AG04449 (cell line): Measurements from ENCODE around the gene C16orf54.

ENCODE experiments used
- CTCF ChIA-PET: fragments of 350-600 bp; formaldehyde crosslinking; extraction: SDS; loops from one replicate; lab custom pipeline; 2021; ENCODE audit warnings: antibody characterized with exemption; lab: Yijun Ruan, JAX
- POLR2A ChIA-PET: fragments of 400-600, 350-600 bp; formaldehyde crosslinking; extraction: SDS; loops from one replicate; lab custom pipeline; 2020; ENCODE audit warnings: antibody characterized with exemption, inconsistent platforms; lab: Yijun Ruan, JAX
- DNase-seq: peaks from one replicate; pipeline ENCODE4 v3.0.0-alpha.2; 2010; ENCODE audit warnings: low read depth, low spot score
- H3K4me3 ChIP-seq: 2 replicates; pipeline ENCODE4 v1.5.1; 2011; ENCODE audit warnings: low read depth, mild to moderate bottlenecking, control low read depth, low read length
- CTCF ChIP-seq: IDR thresholded peaks from one replicate; pipeline ENCODE4 v1.5.1; 2011; ENCODE audit warnings: mild to moderate bottlenecking, moderate library complexity, low read length, control low read depth, inconsistent platforms; ENCODE audit not compliant: insufficient read depth; ENCODE audit errors: missing control alignments

Gene C16orf54

GRCh38 chr16:29702269-29702668 lies 43.5 kb downstream of the C16orf54 start:
- ChIA-PET CTCF (interaction anchor here (1.1 to 10.9 kb wide), 7 partner anchors 11 to 302 kb away, joined by 3 to 124 read pairs (median 5); no protein-coding TSS in a partner anchor), POLR2A (no interaction called here)

GRCh38 chr16:29701214-29701555 lies 44.6 kb downstream of the C16orf54 start:
- no peak for TF ChIP-seq CTCF
- no peak for DNase-seq
- POLR2A ChIA-PET: no interaction called here
- H3K4me3 ChIP-seq: no peak overlapping the region
- CTCF ChIA-PET: interaction anchor here (0.7 to 10.9 kb wide), 18 partner anchors 11 to 586 kb away, joined by 3 to 124 read pairs (median 10); partner anchors contain the start of genes C16orf92, KIF22, QPRT and TLCD3B

More at GRCh38 chr16:29702269-29702668, 43.5 kb downstream of the C16orf54 start:
- no peak for DNase-seq
- H3K4me3 ChIP-seq: no peak overlapping the region
- TF ChIP-seq CTCF: no peak

- H3K4me3 ChIP-seq: no peak overlapping the region
- POLR2A ChIA-PET: no interaction called here
- peak; percentile 83 for TF ChIP-seq CTCF
These were observed 45.4 kb downstream of the C16orf54 start for GRCh38 chr16:29700253-29700987.

GRCh38 chr16:29699324-29700219 lies 46.2 kb downstream of the C16orf54 start:
- CTCF ChIA-PET: interaction anchor here (0.9 to 10.9 kb wide), 30 partner anchors 9 to 356 kb away, joined by 3 to 124 read pairs (median 7); partner anchors contain the start of genes C16orf92, CDIPT, KCTD13 and KIF22
- POLR2A ChIA-PET: no interaction called here
- no peak overlapping the region for H3K4me3 ChIP-seq
- no peak for TF ChIP-seq CTCF
- no peak for DNase-seq

More at GRCh38 chr16:29700253-29700987, 45.4 kb downstream of the C16orf54 start:
- CTCF ChIA-PET: interaction anchor here (0.7 to 10.9 kb wide), 30 partner anchors 10 to 586 kb away, joined by 3 to 124 read pairs (median 7); partner anchors contain the start of genes C16orf92, KCTD13, KIF22 and QPRT
- peak; percentile 28 for DNase-seq

GRCh38 chr16:29698484-29699323 lies 47.1 kb downstream of the C16orf54 start:
- CTCF ChIA-PET: interaction anchor here (1.0 to 10.9 kb wide), 13 partner anchors 8 to 334 kb away, joined by 3 to 124 read pairs (median 14); partner anchors contain the start of genes CDIPT, KIF22 and TLCD3B

More at GRCh38 chr16:29698484-29699323, 47.1 kb downstream of the C16orf54 start:
- H3K4me3 ChIP-seq: no peak overlapping the region
- DNase-seq: no peak
- TF ChIP-seq CTCF: no peak
- POLR2A ChIA-PET: no interaction called here
